Heart left ventricle (tissue), 13 donors: ENCODE results near the gene HSPA6.

Experiments used
- CTCF ChIP-seq, 12 donors: fragments of 200-600 bp; sonication (generic) in 4 of 12; IDR thresholded peaks; one replicate each; pipeline versions ENCODE4 v1.5.0 to v1.8.0; 2018 to 2022; ENCODE audit warnings: antibody characterized with exemption in 12 of 12, mild to moderate bottlenecking in 5 of 12
- POLR2A ChIP-seq, 2 donors: fragments of 450-650 bp; IDR thresholded peaks; one replicate each; pipeline ENCODE4 v1.6.1; 2017; ENCODE audit warnings: antibody characterized with exemption in 2 of 2, mild to moderate bottlenecking in 2 of 2, moderate library complexity in 2 of 2
- donor health status: ischemic (EF 13 %, LVEDD 7.1; RV severe dilation, severe dysfunction).
- donor health status: DM: no; HTN: yes; CAD: no.
- donor health status: DM: no; HTN: no; CAD: no.
- donor health status: ischemic (EF 25% LVEDD 6.9; RV normal size, moderate dysfunction).
- donor health status: ischemic (EF 25% LVEDD 5.7; RV mildly dilated, moderate dysfunction).
- donor health status: ischemic (EF 35%, LVEDD 5.7; RV mildly dilated, moderate dysfunction).
- donor health status: nonischemic (EF 11% LVEDD 7.7; RV severe dilation, severe dysfunction).
- donor health status: DM: yes; HTN: yes; CAD: no.
- donor health status: PGD.
- donor health status: ischemic (EF 29% LVEDD 5.4; RV normal size, mild dysfunction).
- donor health status: nonischemic (EF 23%, LVEDD 6.1; RV moderate dilation, normal function).

- TF ChIP-seq CTCF (IDR thresholded peaks at IDR 0.05) (no peak), POLR2A (IDR thresholded peaks at IDR 0.05) (no peak)
These were observed 32.9 kb upstream of the HSPA6 start for GRCh38 chr1:161491472-161491871.
